ENCODE measurements around the gene NEIL1.

GRCh38 chr15:75309711-75310110 is 37.1 kb upstream of the NEIL1 start:
- TF ChIP-seq POLR2A (IDR thresholded peaks at IDR 0.05) (no peak), CTCF (IDR thresholded peaks at IDR 0.05) (no peak), POLR2AphosphoS5 (IDR thresholded peaks at IDR 0.05) (no peak)

All from breast epithelium (tissue), 3 donors.